B cell (primary cell): Measurements from ENCODE around the gene THBS4. TPM values are rescaled to one million over a fixed set of nuclear protein-coding genes. Genes with fewer than 3 reads are reported as not detected.

Source experiments
- ATAC-seq: fragments of 200-7000 bp; cut with Tn5 transposase; one replicate; pipeline ENCODE4 v1.10.0; 2021; ENCODE audit warnings: low read depth, mild to moderate bottlenecking, moderate number of reproducible peaks, moderate library complexity
- CTCF ChIA-PET: fragments of 350-600 bp; sonication (Branson Sonifier 250); formaldehyde crosslinking; loops from one replicate; lab custom pipeline; 2021; ENCODE audit warnings: antibody characterized with exemption, inconsistent platforms; lab: Charles Lee
- POLR2A ChIA-PET: fragments of 350-600 bp; sonication (Branson Sonifier 250); formaldehyde crosslinking; loops from one replicate; lab custom pipeline; 2021; ENCODE audit warnings: antibody characterized with exemption; lab: Charles Lee
- DNase-seq: peaks from one replicate; pipeline ENCODE4 v3.0.0; 2013
- H2AFZ ChIP-seq: 2 replicates; pipeline ENCODE4 v1.6.1; 2012; ENCODE audit warnings: mild to moderate bottlenecking, low read depth, low read length; ENCODE audit not compliant: insufficient read depth, poor library complexity, severe bottlenecking
- H3K27ac ChIP-seq, 2 donors: 1 replicate in 1 of 2; 2 replicates in 1 of 2; pipeline ENCODE4 v1.5.1; 2012 to 2013; ENCODE audit warnings: low read length in 2 of 2, mild to moderate bottlenecking in 2 of 2, moderate library complexity in 1 of 2
- H3K27me3 ChIP-seq, 4 experiments: fragments of 200-600 bp in 1 of 4; sonication (generic) in 1 of 4; replicated peaks in 1 of 4; 1 replicate in 2 of 4; 2 replicates in 2 of 4; pipeline versions ENCODE4 v1.6.1 to v1.7.0; 2013 to 2016; ENCODE audit warnings: low read length in 3 of 4, mild to moderate bottlenecking in 2 of 4, mixed read lengths in 1 of 4, moderate library complexity in 1 of 4; ENCODE audit not compliant: insufficient read depth in 4 of 4, control insufficient read depth in 3 of 4; ENCODE audit errors: control extremely low read depth in 1 of 4
- H3K36me3 ChIP-seq, 2 experiments: replicated peaks in 1 of 2; 1 replicate in 1 of 2; 2 replicates in 1 of 2; pipeline versions ENCODE4 v1.6.1 to v1.7.1; 2013; ENCODE audit warnings: low read length in 1 of 2; ENCODE audit not compliant: insufficient read depth in 2 of 2, control insufficient read depth in 1 of 2; ENCODE audit errors: control extremely low read depth in 1 of 2, extremely low read depth in 1 of 2
- H3K4me1 ChIP-seq, 2 donors: fragments of 200-600 bp in 1 of 2; sonication (generic) in 1 of 2; 1 replicate in 1 of 2; 2 replicates in 1 of 2; pipeline versions ENCODE4 v1.5.1 to v1.6.1; 2013 to 2017; ENCODE audit warnings: low read length in 2 of 2; ENCODE audit not compliant: control insufficient read depth in 2 of 2, insufficient read depth in 2 of 2
- H3K4me2 ChIP-seq: replicated peaks from 2 replicates; pipeline ENCODE3; 2012; ENCODE audit warnings: mild to moderate bottlenecking, low read depth, low read length; ENCODE audit not compliant: poor library complexity, severe bottlenecking
- H3K4me3 ChIP-seq, 5 experiments: fragments of 200-600 bp in 1 of 5; sonication (generic) in 1 of 5; 1 replicate in 3 of 5; 2 replicates in 2 of 5; pipeline versions ENCODE4 v1.5.1 to v1.7.0; 2011 to 2016; ENCODE audit warnings: low read length in 4 of 5, mild to moderate bottlenecking in 4 of 5, low read depth in 2 of 5, control low read depth in 1 of 5, moderate library complexity in 1 of 5; ENCODE audit not compliant: insufficient read depth in 1 of 5; ENCODE audit errors: control extremely low read depth in 1 of 5, extremely low read depth in 1 of 5
- H3K79me2 ChIP-seq: fragments of 200-600 bp; sonication (generic); one replicate; pipeline ENCODE4 v1.6.0; 2016; ENCODE audit warnings: low read length; ENCODE audit not compliant: control insufficient read depth, insufficient read depth
- H3K9ac ChIP-seq: fragments of 200-600 bp; sonication (generic); 2 replicates; pipeline ENCODE4 v1.6.1; 2017; ENCODE audit warnings: mild to moderate bottlenecking, low read length, moderate library complexity
- H3K9me3 ChIP-seq, 3 donors: one replicate each; pipeline versions ENCODE4 v1.6.1 to v1.7.1; 2013; ENCODE audit warnings: low read length in 2 of 3; ENCODE audit not compliant: control insufficient read depth in 2 of 3, insufficient read depth in 1 of 3; ENCODE audit errors: control extremely low read depth in 1 of 3
- H4K20me1 ChIP-seq: 2 replicates; pipeline ENCODE4 v1.6.0; 2012; ENCODE audit warnings: mild to moderate bottlenecking, low read length; ENCODE audit not compliant: insufficient read depth, control insufficient read depth, poor library complexity, severe bottlenecking
- H3K27ac Mint-ChIP-seq: one replicate; pipeline ENCODE4 v1.8.0; 2021; ENCODE audit warnings: mixed read lengths
- H3K27me3 Mint-ChIP-seq: one replicate; pipeline ENCODE4 v1.8.0; 2021; ENCODE audit warnings: mixed read lengths
- H3K4me1 Mint-ChIP-seq: one replicate; pipeline ENCODE4 v1.8.0; 2021; ENCODE audit warnings: mixed read lengths
- H3K4me3 Mint-ChIP-seq: one replicate; pipeline ENCODE4 v1.8.0; 2021; ENCODE audit warnings: mixed read lengths
- H3K9me3 Mint-ChIP-seq: one replicate; pipeline ENCODE4 v1.8.0; 2022; ENCODE audit warnings: mixed read lengths; ENCODE audit not compliant: insufficient read depth
- CTCF ChIP-seq: fragments of 200-600 bp; IDR thresholded peaks from one replicate; pipeline ENCODE4 v1.8.0; 2022; ENCODE audit warnings: antibody characterized with exemption, mild to moderate bottlenecking
- EZH2 ChIP-seq: IDR thresholded peaks from 2 replicates; pipeline ENCODE4 v1.6.1; 2012; ENCODE audit warnings: borderline replicate concordance, low read depth, mild to moderate bottlenecking, moderate library complexity, low read length; ENCODE audit not compliant: insufficient read depth, poor library complexity, severe bottlenecking
- WGBS: methylation state at CpG from one replicate; pipeline ENCODE4 v1.1.5; 2013; ENCODE audit warnings: missing lambda C conversion rate; ENCODE audit not compliant: insufficient coverage; 5-methylcytosine and 5-hydroxymethylcytosine counted together
- intact Hi-C: fragments of 100-400 bp; cut with micrococcal nuclease; formaldehyde crosslinking; loops from one replicate; pipeline ENCODE4 v1.10.0; 2022
- polyA plus RNA-seq: library from polyadenylated mRNA; depleted of rRNA; stranded (reverse); fragments of >200 nt; gene quantifications from 2 replicates; pipeline ENCODE4 v1.2.3, GENCODE V29; 2012
- total RNA-seq, 2 donors: library from RNA; stranded (reverse); fragments of 120-200 nt in 1 of 2; gene quantifications; 1 replicate in 1 of 2; 2 replicates in 1 of 2; pipeline versions ENCODE4 v1.2.3 to v1.2.4, GENCODE V29; 2013 to 2022

THBS4 gene
- total and polyA plus RNA-seq, 2 donors (not counting 1 experiment from before 2014, with no cell fraction given) = 0.49 to 0.57 TPM

GRCh38 chr5:80119372-80119771 is 84.2 kb downstream of the THBS4 start:
- H3K36me3 ChIP-seq = no peaks in the 10 kb centered on the region
- Mint-ChIP-seq H3K9me3 (peaks cover 2% of the 10 kb centered on the region), H3K27ac (no peak overlapping the region), H3K4me1 (peaks cover 4% of the 10 kb centered on the region), H3K27me3 (no peaks in the 10 kb centered on the region), H3K4me3 (no peak overlapping the region)
- ATAC-seq = no peak
- no peak overlapping the region for H3K4me3 ChIP-seq
- H3K27ac ChIP-seq = no peak overlapping the region
- 100% methylated on average over 2 of the region's 2 CpGs for WGBS
- no peaks in the 10 kb centered on the region for H3K27me3 ChIP-seq
- DNase-seq = no peak
- ChIA-PET CTCF (no interaction called here), POLR2A (no interaction called here)
- H4K20me1 ChIP-seq = no peaks in the 10 kb centered on the region
- H3K79me2 ChIP-seq = no peaks in the 10 kb centered on the region
- H3K9me3 ChIP-seq = peaks cover 0 to 3% (median 2%) of the 10 kb centered on the region in 3 donors
- no peak for TF ChIP-seq EZH2
- TF ChIP-seq CTCF = no peak
- H3K9ac ChIP-seq = no peak overlapping the region
- no peak overlapping the region for H2AFZ ChIP-seq
- peaks cover 0 to 4% of the 10 kb centered on the region in 2 donors for H3K4me1 ChIP-seq
- intact Hi-C loops = no loop called here
- H3K4me2 ChIP-seq = no peak overlapping the region

GRCh38 chr5:80122579-80122978 is 87.4 kb downstream of the THBS4 start:
- intact Hi-C loops = no loop called here
- Histone ChIP-seq H3K79me2 (no peaks in the 10 kb centered on the region), H2AFZ (no peak overlapping the region), H3K9me3 (peaks cover 0 to 2% (median 0%) of the 10 kb centered on the region in 3 donors), H3K4me1 (peaks cover 18 to 22% of the 10 kb centered on the region in 2 donors), H4K20me1 (no peaks in the 10 kb centered on the region), H3K36me3 (no peaks in the 10 kb centered on the region), H3K4me2 (no peak overlapping the region), H3K27me3 (no peaks in the 10 kb centered on the region), H3K4me3 (no peak overlapping the region), H3K9ac (no peak overlapping the region), H3K27ac (no peak overlapping the region)
- CTCF ChIA-PET = no interaction called here
- ATAC-seq = no peak
- H3K4me1 Mint-ChIP-seq = peaks cover 19% of the 10 kb centered on the region
- H3K4me3 Mint-ChIP-seq = no peak overlapping the region
- no peaks in the 10 kb centered on the region for H3K27me3 Mint-ChIP-seq
- H3K27ac Mint-ChIP-seq = no peak overlapping the region
- no peak for DNase-seq
- TF ChIP-seq CTCF (no peak), EZH2 (no peak)
- no peaks in the 10 kb centered on the region for H3K9me3 Mint-ChIP-seq
- POLR2A ChIA-PET = no interaction called here
- WGBS = 0% methylated on average over 1 of the region's 2 CpGs
